Testis (tissue), 2 donors: Measurements from ENCODE around the gene AKAP8.

ENCODE experiments used
- POLR2A ChIP-seq: fragments of 450-650 bp; IDR thresholded peaks from one replicate; pipeline ENCODE4 v1.6.1; 2017; ENCODE audit warnings: antibody characterized with exemption, mild to moderate bottlenecking, moderate library complexity
- TF ChIP-seq, protein P1 (sequence below), 3 experiments: fragments of 450-650 bp in 2 of 3; fragments of 200-600 bp in 1 of 3; sonication (generic) in 1 of 3; IDR thresholded peaks; one replicate each; pipeline ENCODE4 v1.5.1; 2016 to 2019; ENCODE audit warnings: antibody characterized with exemption in 3 of 3, mild to moderate bottlenecking in 2 of 3, moderate library complexity in 1 of 3

DNA sequence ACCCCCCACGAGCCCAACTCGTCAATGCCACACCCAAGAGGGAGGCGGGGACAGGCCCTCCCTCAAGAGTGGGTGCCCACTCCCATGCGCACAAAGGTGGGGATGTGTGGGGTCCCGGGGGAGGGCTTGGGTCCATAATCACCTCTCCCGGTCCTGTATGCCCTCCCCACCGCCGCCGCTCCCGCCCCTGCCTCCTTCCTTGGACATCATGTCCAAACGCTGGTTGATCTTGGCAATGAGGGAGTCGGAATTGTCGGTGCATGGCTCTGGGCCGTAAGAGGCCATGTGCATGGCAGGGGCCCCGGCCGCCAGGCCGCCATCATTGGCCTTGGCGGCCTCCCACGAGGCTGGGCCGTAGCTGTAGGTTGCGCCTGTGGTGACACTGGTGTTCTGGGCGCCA, 5.9 kb downstream of the AKAP8 start:
- TF ChIP-seq POLR2A: no peak
- TF ChIP-seq, protein P1, sequence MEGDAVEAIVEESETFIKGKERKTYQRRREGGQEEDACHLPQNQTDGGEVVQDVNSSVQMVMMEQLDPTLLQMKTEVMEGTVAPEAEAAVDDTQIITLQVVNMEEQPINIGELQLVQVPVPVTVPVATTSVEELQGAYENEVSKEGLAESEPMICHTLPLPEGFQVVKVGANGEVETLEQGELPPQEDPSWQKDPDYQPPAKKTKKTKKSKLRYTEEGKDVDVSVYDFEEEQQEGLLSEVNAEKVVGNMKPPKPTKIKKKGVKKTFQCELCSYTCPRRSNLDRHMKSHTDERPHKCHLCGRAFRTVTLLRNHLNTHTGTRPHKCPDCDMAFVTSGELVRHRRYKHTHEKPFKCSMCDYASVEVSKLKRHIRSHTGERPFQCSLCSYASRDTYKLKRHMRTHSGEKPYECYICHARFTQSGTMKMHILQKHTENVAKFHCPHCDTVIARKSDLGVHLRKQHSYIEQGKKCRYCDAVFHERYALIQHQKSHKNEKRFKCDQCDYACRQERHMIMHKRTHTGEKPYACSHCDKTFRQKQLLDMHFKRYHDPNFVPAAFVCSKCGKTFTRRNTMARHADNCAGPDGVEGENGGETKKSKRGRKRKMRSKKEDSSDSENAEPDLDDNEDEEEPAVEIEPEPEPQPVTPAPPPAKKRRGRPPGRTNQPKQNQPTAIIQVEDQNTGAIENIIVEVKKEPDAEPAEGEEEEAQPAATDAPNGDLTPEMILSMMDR (IDR thresholded peaks at IDR 0.05): no peak
